ENCODE measurements around the gene DAB2IP. TPM values are rescaled to one million over a fixed set of nuclear protein-coding genes. Genes with fewer than 3 reads are reported as not detected.

The DAB2IP gene
- polyA plus RNA-seq, 1 donor from 2014 or later = 17.3 TPM

DNA sequence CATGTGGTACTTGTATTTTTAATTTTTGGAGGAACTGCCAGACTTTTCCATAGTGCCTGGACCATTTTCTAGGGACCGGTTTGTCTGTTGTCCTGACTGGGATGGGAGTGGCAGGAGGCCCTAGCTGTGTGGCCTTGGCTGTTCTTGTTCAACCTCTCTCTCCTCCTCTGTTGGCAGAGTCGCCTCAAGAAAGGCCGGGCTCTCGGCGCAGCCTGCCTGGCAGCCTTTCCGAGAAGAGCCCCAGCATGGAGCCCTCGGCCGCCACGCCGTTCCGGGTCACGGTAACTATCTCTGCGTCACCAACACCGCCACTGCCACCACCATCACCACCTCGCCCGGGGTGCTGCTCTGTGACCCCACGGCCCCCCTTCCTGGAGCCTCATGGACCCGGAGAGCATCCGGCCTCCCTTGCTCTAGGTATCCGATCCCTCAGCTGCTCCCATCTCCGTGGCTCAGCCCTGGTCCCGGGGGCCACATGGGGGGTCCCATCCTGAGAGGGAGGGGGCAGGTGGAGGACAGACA is 27.1 kb downstream of the DAB2IP start:
- H3K27me3 ChIP-seq (ENCODE audit: insufficient read depth, low read depth, low read length) = no peaks in the 10 kb centered on the region
- no peaks in the 10 kb centered on the region for H3K9me2 ChIP-seq (ENCODE audit: insufficient read depth, low read length)
- no peaks in the 10 kb centered on the region for H4K20me1 ChIP-seq (ENCODE audit: insufficient read depth)
- no peak overlapping the region for H3K4me2 ChIP-seq (ENCODE audit: low read length)
- no peak for TF ChIP-seq RAD21 (conservative IDR thresholded peaks at IDR 0.05)
- no peak for TF ChIP-seq EP300 (conservative IDR thresholded peaks at IDR 0.05; ENCODE audit: poor library complexity, severe bottlenecking)
- no peak for TF ChIP-seq SMC3 (conservative IDR thresholded peaks at IDR 0.05; ENCODE audit: poor library complexity)
- TF ChIP-seq, protein P1, sequence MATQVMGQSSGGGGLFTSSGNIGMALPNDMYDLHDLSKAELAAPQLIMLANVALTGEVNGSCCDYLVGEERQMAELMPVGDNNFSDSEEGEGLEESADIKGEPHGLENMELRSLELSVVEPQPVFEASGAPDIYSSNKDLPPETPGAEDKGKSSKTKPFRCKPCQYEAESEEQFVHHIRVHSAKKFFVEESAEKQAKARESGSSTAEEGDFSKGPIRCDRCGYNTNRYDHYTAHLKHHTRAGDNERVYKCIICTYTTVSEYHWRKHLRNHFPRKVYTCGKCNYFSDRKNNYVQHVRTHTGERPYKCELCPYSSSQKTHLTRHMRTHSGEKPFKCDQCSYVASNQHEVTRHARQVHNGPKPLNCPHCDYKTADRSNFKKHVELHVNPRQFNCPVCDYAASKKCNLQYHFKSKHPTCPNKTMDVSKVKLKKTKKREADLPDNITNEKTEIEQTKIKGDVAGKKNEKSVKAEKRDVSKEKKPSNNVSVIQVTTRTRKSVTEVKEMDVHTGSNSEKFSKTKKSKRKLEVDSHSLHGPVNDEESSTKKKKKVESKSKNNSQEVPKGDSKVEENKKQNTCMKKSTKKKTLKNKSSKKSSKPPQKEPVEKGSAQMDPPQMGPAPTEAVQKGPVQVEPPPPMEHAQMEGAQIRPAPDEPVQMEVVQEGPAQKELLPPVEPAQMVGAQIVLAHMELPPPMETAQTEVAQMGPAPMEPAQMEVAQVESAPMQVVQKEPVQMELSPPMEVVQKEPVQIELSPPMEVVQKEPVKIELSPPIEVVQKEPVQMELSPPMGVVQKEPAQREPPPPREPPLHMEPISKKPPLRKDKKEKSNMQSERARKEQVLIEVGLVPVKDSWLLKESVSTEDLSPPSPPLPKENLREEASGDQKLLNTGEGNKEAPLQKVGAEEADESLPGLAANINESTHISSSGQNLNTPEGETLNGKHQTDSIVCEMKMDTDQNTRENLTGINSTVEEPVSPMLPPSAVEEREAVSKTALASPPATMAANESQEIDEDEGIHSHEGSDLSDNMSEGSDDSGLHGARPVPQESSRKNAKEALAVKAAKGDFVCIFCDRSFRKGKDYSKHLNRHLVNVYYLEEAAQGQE (IDR thresholded peaks at IDR 0.05; ENCODE audit: borderline replicate concordance) = no peak
- no peak for TF ChIP-seq EZH2 (IDR thresholded peaks at IDR 0.05; ENCODE audit: borderline replicate concordance, insufficient read depth, low read length, poor library complexity, severe bottlenecking)
- no peaks in the 10 kb centered on the region for H3K9me3 ChIP-seq (ENCODE audit: low read length)
- no peak overlapping the region for H3K4me3 ChIP-seq (ENCODE audit: low read length)
- no peaks in the 10 kb centered on the region for H3K79me2 ChIP-seq (replicated peaks; ENCODE audit: insufficient read depth, low read length)
- no peaks in the 10 kb centered on the region for H3K36me3 ChIP-seq (ENCODE audit: insufficient read depth, low read length)
- no peak overlapping the region for H3K9ac ChIP-seq (ENCODE audit: low read length)
- H3F3A ChIP-seq (ENCODE audit: insufficient read depth, low read length, poor library complexity, severe bottlenecking) = no peaks in the 10 kb centered on the region
- no peak overlapping the region for H3K27ac ChIP-seq (ENCODE audit: low read length)
- H2AFZ ChIP-seq (ENCODE audit: low read depth, low read length) = no peak overlapping the region

DNA sequence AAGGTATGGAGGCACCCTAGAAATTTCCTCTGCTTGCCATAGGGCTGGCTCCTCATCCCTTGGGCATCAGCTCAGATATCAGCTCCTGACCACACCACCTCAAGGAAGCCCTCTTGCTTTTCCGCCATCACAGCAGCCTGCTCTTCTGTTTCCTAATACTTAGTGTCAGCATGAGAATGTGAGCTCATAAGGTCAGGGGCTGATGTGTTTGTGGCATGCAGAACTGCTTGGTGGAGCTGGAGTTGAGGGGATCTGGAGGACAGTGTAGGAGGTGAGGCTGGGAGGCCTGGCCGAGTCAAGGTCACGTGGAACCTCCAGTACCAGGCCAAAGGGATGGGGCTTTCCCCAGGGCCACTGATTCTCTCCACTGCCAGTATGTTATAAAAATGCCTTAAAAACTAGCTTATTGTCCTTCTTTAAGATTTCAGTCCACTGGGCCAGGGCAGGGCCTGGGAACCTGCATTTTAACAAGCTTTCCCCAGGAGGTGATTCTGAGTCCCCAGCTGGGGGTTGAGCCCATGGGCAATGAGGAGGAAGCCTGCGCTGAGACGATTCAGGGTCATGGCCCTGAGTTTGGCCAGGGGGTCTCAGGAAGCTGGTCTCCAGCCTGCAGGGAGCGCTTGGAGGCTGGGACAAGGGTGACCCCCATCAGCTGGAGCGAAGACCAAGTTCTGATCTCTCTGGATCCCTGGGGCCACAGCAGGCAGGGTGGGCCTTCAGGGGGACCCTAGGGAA is 28.6 kb downstream of the DAB2IP start:
- H3F3A ChIP-seq (ENCODE audit: insufficient read depth, low read length, poor library complexity, severe bottlenecking) = no peaks in the 10 kb centered on the region
- no peaks in the 10 kb centered on the region for H3K9me2 ChIP-seq (ENCODE audit: insufficient read depth, low read length)
- H2AFZ ChIP-seq (ENCODE audit: low read depth, low read length) = no peak overlapping the region
- no peaks in the 10 kb centered on the region for H3K36me3 ChIP-seq (ENCODE audit: insufficient read depth, low read length)
- H3K4me3 ChIP-seq (ENCODE audit: low read length) = no peak overlapping the region
- no peak for TF ChIP-seq RAD21 (conservative IDR thresholded peaks at IDR 0.05)
- no peak for TF ChIP-seq MXI1 (conservative IDR thresholded peaks at IDR 0.05; ENCODE audit: poor library complexity, severe bottlenecking)
- no peak for TF ChIP-seq EP300 (conservative IDR thresholded peaks at IDR 0.05; ENCODE audit: poor library complexity, severe bottlenecking)
- TF ChIP-seq TAF1 (IDR thresholded peaks at IDR 0.05; ENCODE audit: low read depth) = no peak
- TF ChIP-seq POLR2AphosphoS5 (IDR thresholded peaks at IDR 0.05) = no peak
- TF ChIP-seq, protein P1 (IDR thresholded peaks at IDR 0.05; ENCODE audit: borderline replicate concordance) = no peak
- no peak for TF ChIP-seq EZH2 (IDR thresholded peaks at IDR 0.05; ENCODE audit: borderline replicate concordance, insufficient read depth, low read length, poor library complexity, severe bottlenecking)
- TF ChIP-seq, protein P2, sequence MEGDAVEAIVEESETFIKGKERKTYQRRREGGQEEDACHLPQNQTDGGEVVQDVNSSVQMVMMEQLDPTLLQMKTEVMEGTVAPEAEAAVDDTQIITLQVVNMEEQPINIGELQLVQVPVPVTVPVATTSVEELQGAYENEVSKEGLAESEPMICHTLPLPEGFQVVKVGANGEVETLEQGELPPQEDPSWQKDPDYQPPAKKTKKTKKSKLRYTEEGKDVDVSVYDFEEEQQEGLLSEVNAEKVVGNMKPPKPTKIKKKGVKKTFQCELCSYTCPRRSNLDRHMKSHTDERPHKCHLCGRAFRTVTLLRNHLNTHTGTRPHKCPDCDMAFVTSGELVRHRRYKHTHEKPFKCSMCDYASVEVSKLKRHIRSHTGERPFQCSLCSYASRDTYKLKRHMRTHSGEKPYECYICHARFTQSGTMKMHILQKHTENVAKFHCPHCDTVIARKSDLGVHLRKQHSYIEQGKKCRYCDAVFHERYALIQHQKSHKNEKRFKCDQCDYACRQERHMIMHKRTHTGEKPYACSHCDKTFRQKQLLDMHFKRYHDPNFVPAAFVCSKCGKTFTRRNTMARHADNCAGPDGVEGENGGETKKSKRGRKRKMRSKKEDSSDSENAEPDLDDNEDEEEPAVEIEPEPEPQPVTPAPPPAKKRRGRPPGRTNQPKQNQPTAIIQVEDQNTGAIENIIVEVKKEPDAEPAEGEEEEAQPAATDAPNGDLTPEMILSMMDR (IDR thresholded peaks at IDR 0.05; ENCODE audit: poor library complexity, severe bottlenecking) = no peak
- no peak for TF ChIP-seq SMC3 (conservative IDR thresholded peaks at IDR 0.05; ENCODE audit: poor library complexity)
- no peak overlapping the region for H3K4me2 ChIP-seq (ENCODE audit: low read length)
- no peaks in the 10 kb centered on the region for H4K20me1 ChIP-seq (ENCODE audit: insufficient read depth)
- no peak overlapping the region for H3K9ac ChIP-seq (ENCODE audit: low read length)
- no peaks in the 10 kb centered on the region for H3K27me3 ChIP-seq (ENCODE audit: insufficient read depth, low read depth, low read length)
- no peaks in the 10 kb centered on the region for H3K79me2 ChIP-seq (replicated peaks; ENCODE audit: insufficient read depth, low read length)
- no peak overlapping the region for H3K27ac ChIP-seq (ENCODE audit: low read length)
- H3K9me3 ChIP-seq (ENCODE audit: low read length) = no peaks in the 10 kb centered on the region

Data from neural cell (in vitro differentiated cells).